Thymus (tissue), 11 donors: ENCODE data around the gene TMEM37. TPM values are rescaled to one million over a fixed set of nuclear protein-coding genes. Genes with fewer than 3 reads are reported as not detected.

ENCODE experiments used
- DNase-seq, 9 donors: peaks; one replicate each; pipeline ENCODE4 v3.0.0-alpha.2; 2013; ENCODE audit warnings: low spot score in 9 of 9, low read depth in 6 of 9, missing footprints in 1 of 9
- H3K27ac ChIP-seq, 2 donors: one replicate each; pipeline ENCODE4 v1.5.1; 2013; ENCODE audit warnings: control low read depth in 1 of 2, low read depth in 1 of 2, low read length in 1 of 2, mild to moderate bottlenecking in 1 of 2, moderate library complexity in 1 of 2
- H3K27me3 ChIP-seq, 2 donors: one replicate each; pipeline ENCODE4 v1.5.1; 2013; ENCODE audit warnings: low read length in 1 of 2; ENCODE audit not compliant: control insufficient read depth in 2 of 2, insufficient read depth in 1 of 2
- H3K36me3 ChIP-seq, 2 donors: one replicate each; pipeline ENCODE4 v1.5.1; 2013; ENCODE audit warnings: low read length in 1 of 2, mild to moderate bottlenecking in 1 of 2, moderate library complexity in 1 of 2; ENCODE audit not compliant: control insufficient read depth in 2 of 2, insufficient read depth in 2 of 2
- H3K4me1 ChIP-seq, 2 donors: one replicate each; pipeline ENCODE4 v1.5.1; 2013; ENCODE audit warnings: low read length in 2 of 2; ENCODE audit not compliant: control insufficient read depth in 2 of 2, insufficient read depth in 2 of 2
- H3K4me3 ChIP-seq, 2 donors: one replicate each; pipeline ENCODE4 v1.5.1; 2013; ENCODE audit warnings: low read length in 2 of 2, control low read depth in 1 of 2, mild to moderate bottlenecking in 1 of 2
- H3K9me3 ChIP-seq, 2 donors: one replicate each; pipeline ENCODE4 v1.5.1; 2013; ENCODE audit warnings: low read length in 1 of 2, mild to moderate bottlenecking in 1 of 2; ENCODE audit not compliant: control insufficient read depth in 2 of 2, insufficient read depth in 1 of 2
- WGBS: extraction: QIAGEN DNeasy Blood & Tissue Kit; methylation state at CpG from one replicate; pipeline ENCODE4 v1.1.7; 2013; 5-methylcytosine and 5-hydroxymethylcytosine counted together
- polyA plus RNA-seq: library from polyadenylated mRNA; stranded (reverse); fragments of 200-250 nt; gene quantifications from one replicate; pipeline ENCODE4 v1.2.3, GENCODE V29; 2013
- total RNA-seq: library from RNA; stranded (reverse); fragments of 120-200 nt; gene quantifications from one replicate; pipeline ENCODE4 v1.2.4, GENCODE V29; 2013
- donor health status: healthy.

TMEM37 gene
- total and polyA plus RNA-seq, 2 donors = 0.52 to 4.9 TPM

DNA sequence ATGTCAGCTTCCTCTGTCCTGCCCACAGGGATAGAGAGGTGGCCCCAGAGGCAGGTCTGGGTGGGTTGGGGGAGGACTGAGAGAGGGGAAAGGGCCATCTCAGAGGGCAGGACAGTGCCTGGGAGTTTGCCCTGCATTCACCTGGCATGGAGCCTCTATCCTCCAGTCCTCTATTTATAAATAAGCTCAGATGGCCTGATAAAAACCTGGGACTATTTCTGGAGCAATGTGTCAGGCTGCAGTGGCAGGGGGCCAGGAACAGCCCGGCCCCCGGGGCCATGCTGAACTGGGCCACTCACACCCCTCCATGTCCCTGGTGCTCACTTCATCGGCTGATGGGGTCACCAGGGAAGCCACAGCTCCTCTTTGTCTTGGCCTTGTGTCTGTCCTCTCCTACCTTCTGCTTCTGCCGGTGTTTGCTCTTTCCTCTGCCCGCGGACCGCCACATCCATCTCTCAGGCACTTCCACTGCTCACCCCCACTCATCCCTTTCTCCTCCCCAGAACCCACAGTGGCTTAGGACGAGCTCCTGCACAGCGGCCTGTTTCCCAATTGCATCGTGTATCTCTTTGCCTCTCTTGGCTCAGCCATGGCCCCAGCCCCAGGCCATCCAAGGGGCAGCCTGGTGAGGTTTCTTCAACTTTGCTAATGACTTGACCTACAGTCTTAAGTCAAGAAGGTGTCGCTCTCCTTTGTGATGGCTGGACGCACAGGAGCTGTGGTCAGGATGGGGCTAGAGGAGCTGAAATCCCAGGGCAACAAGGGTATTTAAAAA lies 53.9 kb downstream of the TMEM37 start:
- H3K36me3 ChIP-seq = no peaks in the 10 kb centered on the region
- DNase-seq = no peak
- H3K4me1 ChIP-seq = peaks cover 0 to 2% of the 10 kb centered on the region in 2 donors
- no peak overlapping the region for H3K4me3 ChIP-seq
- H3K27me3 ChIP-seq = no peaks in the 10 kb centered on the region
- 94% methylated on average over 12 of the region's 12 CpGs for WGBS
- H3K27ac ChIP-seq = no peak overlapping the region
- H3K9me3 ChIP-seq = no peaks in the 10 kb centered on the region

DNA sequence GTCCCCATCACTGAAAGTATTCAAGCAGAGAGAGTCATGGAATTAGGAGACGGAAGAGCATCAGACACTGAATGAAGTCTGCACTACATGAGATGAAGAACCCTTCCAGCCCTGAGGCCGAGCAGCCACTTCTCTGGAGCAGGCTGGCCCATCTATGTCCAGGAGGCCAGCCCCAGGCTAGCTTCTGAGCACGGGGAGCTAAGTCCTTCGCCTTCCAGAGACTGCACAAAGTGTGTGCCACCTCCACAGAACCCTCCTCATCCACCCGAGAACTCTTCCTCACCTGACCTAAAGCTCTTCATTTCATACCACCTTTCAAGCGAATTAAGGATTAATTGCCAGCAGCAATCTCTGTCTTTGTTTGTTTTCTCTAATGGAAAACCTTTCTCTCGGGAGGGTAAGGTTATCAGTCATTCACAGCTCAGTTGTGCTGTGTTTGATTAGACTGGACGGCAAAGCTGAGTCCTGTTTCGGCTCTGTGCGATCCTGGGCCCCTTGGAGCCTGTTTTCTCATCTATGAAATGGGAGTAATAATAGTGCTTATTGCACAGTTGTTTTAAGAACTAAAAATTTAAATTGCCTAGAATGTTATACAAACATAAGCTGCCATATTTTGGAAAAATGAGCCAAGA lies 54.7 kb downstream of the TMEM37 start:
- Histone ChIP-seq H3K27ac (no peak overlapping the region), H3K4me1 (peaks cover 0 to 2% of the 10 kb centered on the region in 2 donors), H3K9me3 (no peaks in the 10 kb centered on the region), H3K27me3 (no peaks in the 10 kb centered on the region), H3K36me3 (no peaks in the 10 kb centered on the region), H3K4me3 (no peak overlapping the region)
- WGBS = 97% methylated on average over 10 of the region's 10 CpGs
- DNase-seq = no peak

DNA sequence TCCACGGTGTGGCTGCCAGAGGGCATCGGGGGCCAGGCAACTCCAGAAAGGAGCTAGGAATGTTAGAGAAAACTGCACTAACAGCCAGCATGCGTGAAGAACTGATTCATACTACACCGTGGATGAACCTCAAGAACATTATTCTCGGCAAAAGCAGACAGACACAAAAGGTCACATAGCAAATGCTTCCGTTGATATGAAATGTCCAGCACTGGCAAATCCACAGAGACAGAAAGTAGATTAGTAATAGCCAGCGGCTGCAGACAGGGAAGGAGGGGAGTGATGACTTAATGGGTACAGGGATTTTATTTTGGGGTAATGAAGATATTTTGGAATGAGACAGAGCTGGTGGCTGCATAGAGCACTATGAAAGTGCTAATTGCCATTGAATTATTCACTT lies 55.2 kb downstream of the TMEM37 start:
- H3K4me1 ChIP-seq = peaks cover 0 to 2% of the 10 kb centered on the region in 2 donors
- no peaks in the 10 kb centered on the region for H3K27me3 ChIP-seq
- H3K9me3 ChIP-seq = no peaks in the 10 kb centered on the region
- H3K27ac ChIP-seq = no peak overlapping the region
- DNase-seq = no peak
- H3K4me3 ChIP-seq = no peak overlapping the region
- H3K36me3 ChIP-seq = no peaks in the 10 kb centered on the region
- WGBS = 84% methylated on average over 7 of the region's 7 CpGs

DNA sequence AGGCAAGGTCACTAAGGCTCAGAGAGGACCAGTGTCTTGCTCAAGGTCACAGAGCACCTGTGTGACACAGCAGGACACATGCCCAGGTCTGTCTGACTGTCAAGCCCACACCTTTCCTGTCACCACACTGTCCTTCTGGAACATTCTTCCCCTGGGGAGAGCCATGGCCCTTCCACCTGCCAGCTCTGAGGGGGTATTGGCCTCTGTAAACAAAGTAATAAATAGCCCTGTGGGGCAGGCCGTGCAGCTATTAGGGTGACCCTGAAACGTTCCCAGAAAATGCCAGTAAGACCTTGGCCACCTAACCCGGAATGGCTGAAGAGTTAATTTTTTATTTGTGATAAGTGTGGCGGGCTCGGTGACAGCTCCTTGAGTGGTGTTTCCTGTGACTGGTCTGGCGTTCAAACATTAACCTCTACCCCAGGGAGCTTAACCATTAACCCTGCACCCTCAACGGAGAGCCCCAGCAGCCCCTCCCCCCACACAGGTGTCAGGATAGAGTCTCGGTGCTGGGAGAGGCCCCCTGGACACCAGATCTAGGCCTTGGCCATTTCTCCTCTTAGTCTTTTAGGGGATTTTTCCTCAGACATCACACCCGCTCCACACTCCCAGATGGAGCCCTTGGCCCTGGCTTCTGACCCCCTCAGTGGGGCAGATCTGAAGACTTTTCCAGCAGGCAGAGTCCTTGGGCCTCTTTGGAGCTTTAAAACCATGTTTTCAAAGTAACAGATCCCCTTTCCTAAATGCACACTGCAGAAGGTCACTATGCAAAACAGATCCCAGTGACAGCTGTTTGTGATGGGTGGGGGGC lies 56.0 kb downstream of the TMEM37 start:
- Histone ChIP-seq H3K27ac (no peak overlapping the region), H3K9me3 (no peaks in the 10 kb centered on the region), H3K4me3 (no peak overlapping the region), H3K27me3 (no peaks in the 10 kb centered on the region), H3K4me1 (peaks cover 0 to 2% of the 10 kb centered on the region in 2 donors), H3K36me3 (no peaks in the 10 kb centered on the region)
- WGBS = 29% methylated on average over 9 of the region's 9 CpGs
- no peak for DNase-seq

Other genes starting within 250 kb of the TMEM37 start
- 0.90 TPM for gene STEAP3, start 208.0 kb upstream of the TMEM37 start, total RNA-seq
- 5.5 TPM for gene STEAP3, start 208.0 kb upstream of the TMEM37 start, polyA plus RNA-seq
- 14.7 TPM for gene C2orf76, start 65.0 kb upstream of the TMEM37 start, total RNA-seq
- 25.6 TPM for gene C2orf76, start 65.0 kb upstream of the TMEM37 start, polyA plus RNA-seq
- 108 TPM for gene DBI, start 64.9 kb upstream of the TMEM37 start, total RNA-seq
- gene DBI, start 64.9 kb upstream of the TMEM37 start, polyA plus RNA-seq = 314 TPM
- gene SCTR, start 92.6 kb downstream of the TMEM37 start, total RNA-seq = 0.24 TPM
- gene SCTR, start 92.6 kb downstream of the TMEM37 start, polyA plus RNA-seq = 1.5 TPM
- gene CFAP221, start 112.6 kb downstream of the TMEM37 start, total RNA-seq = 0.14 TPM
- gene CFAP221, start 112.6 kb downstream of the TMEM37 start, polyA plus RNA-seq = 0.41 TPM
- gene TMEM177, start 247.3 kb downstream of the TMEM37 start, total RNA-seq = 7.2 TPM
- gene TMEM177, start 247.3 kb downstream of the TMEM37 start, polyA plus RNA-seq = 7.3 TPM